H1 (cell line): ENCODE data around the gene SPN.

Source experiments
- CHD2 ChIP-seq: IDR thresholded peaks from 2 replicates; pipeline ENCODE4 v1.6.1; 2012; ENCODE audit warnings: low read length, improper control_type of control experiment
- CTCF ChIP-seq, 3 experiments: IDR thresholded peaks; 1 replicate in 2 of 3; 2 replicates in 1 of 3; pipeline versions ENCODE4 v1.5.1 to v1.6.1; 2011; ENCODE audit warnings: low read length in 3 of 3, mild to moderate bottlenecking in 3 of 3, inconsistent platforms in 2 of 3, low read depth in 1 of 3, moderate library complexity in 1 of 3; ENCODE audit not compliant: insufficient read depth in 1 of 3; ENCODE audit errors: control extremely low read depth in 1 of 3
- POLR2AphosphoS5 ChIP-seq: IDR thresholded peaks from 2 replicates; pipeline ENCODE4 v1.6.1; 2011; ENCODE audit warnings: low read depth, low read length
- SIN3A ChIP-seq, 2 experiments: IDR thresholded peaks in 1 of 2; conservative IDR thresholded peaks in 1 of 2; 2 replicates each; pipeline ENCODE4 v1.6.1; 2011 to 2012; ENCODE audit warnings: low read length in 2 of 2, improper control_type of control experiment in 1 of 2, low read depth in 1 of 2, mild to moderate bottlenecking in 1 of 2

GRCh38 chr16:29717113-29717512 is 54.1 kb downstream of the SPN start:
- TF ChIP-seq SIN3A (conservative IDR thresholded peaks at IDR 0.05 in 1 of 2, IDR thresholded peaks at IDR 0.05 in 1 of 2; ENCODE audit: low read depth in 1 of 2, low read length in 2 of 2) (no peak), CTCF (IDR thresholded peaks at IDR 0.05; ENCODE audit: control extremely low read depth in 1 of 3, insufficient read depth in 1 of 3, low read depth in 1 of 3, low read length in 3 of 3) (no peak), CHD2 (no peak), POLR2AphosphoS5 (peak; percentile 75; the same call in 1 of the 2 replicates)
